ENCODE results near the gene TMEM253. TPM values are rescaled to one million over a fixed set of nuclear protein-coding genes. Genes with fewer than 3 reads are reported as not detected.
A peak's percentile ranks its signal among the peaks of the same experiment; 100 is the strongest.

Gene TMEM253
- total RNA-seq (2014; rRNA removed; shearing (Covaris generic)): 0.50 TPM in 1 of 2 replicates, not detected in the other
- 0.33 and 0.80 TPM in 2 replicates for polyA plus RNA-seq (2015; cell fraction: cytosol; rRNA removed)
- polyA plus RNA-seq (2015; cell fraction: nucleus; rRNA removed): 0.31 and 0.79 TPM in 2 replicates

- no peak for DNase-seq (ENCODE audit: low read depth)
These were observed at the start of gene TMEM253 for GRCh38 chr14:21100931-21101330. Gene TMEM253, plus strand, starts transcription at chr14:21101066. Its CDS starts 278 bp downstream, at chr14:21101344.

- no peak for DNase-seq (ENCODE audit: low read depth)
These were observed 47.4 kb upstream of the TMEM253 start for GRCh38 chr14:21053184-21054122.

GRCh38 chr14:21054123-21054767, 46.6 kb upstream of the TMEM253 start:
- no peak for DNase-seq (ENCODE audit: low read depth)

GRCh38 chr14:21054768-21055145, 46.1 kb upstream of the TMEM253 start:
- DNase-seq (ENCODE audit: low read depth): no peak

- DNase-seq (ENCODE audit: low read depth): no peak
These were observed 45.3 kb upstream of the TMEM253 start for GRCh38 chr14:21055432-21056117.

- DNase-seq (ENCODE audit: low read depth): peak; percentile 57
These were observed 44.2 kb upstream of the TMEM253 start for GRCh38 chr14:21056520-21057163.

GRCh38 chr14:21057803-21058675, 42.8 kb upstream of the TMEM253 start, which contains the start of gene RNASE8:
Gene RNASE8, plus strand, starts transcription at chr14:21057822. Its CDS starts 71 bp downstream, at chr14:21057893.
- peak; percentile 66 for DNase-seq (ENCODE audit: low read depth)

- no peak for DNase-seq (ENCODE audit: low read depth)
These were observed 42.0 kb upstream of the TMEM253 start for GRCh38 chr14:21058903-21059302.

- peak; percentile 64 for DNase-seq (ENCODE audit: low read depth)
These were observed 40.8 kb upstream of the TMEM253 start for GRCh38 chr14:21059842-21060613.

- no peak for DNase-seq (ENCODE audit: low read depth)
These were observed 40.1 kb upstream of the TMEM253 start for GRCh38 chr14:21060614-21061346.

GRCh38 chr14:21061347-21061668, 39.6 kb upstream of the TMEM253 start:
- no peak for DNase-seq (ENCODE audit: low read depth)

GRCh38 chr14:21063479-21063878, 37.4 kb upstream of the TMEM253 start:
- DNase-seq (ENCODE audit: low read depth): peak; percentile 79

- no peak for DNase-seq (ENCODE audit: low read depth)
These were observed 33.9 kb upstream of the TMEM253 start for GRCh38 chr14:21066882-21067502.

GRCh38 chr14:21068521-21069387, 32.1 kb upstream of the TMEM253 start:
- DNase-seq (ENCODE audit: low read depth): no peak

GRCh38 chr14:21069388-21070082, 31.3 kb upstream of the TMEM253 start:
- DNase-seq (ENCODE audit: low read depth): no peak

GRCh38 chr14:21070083-21070609, 30.7 kb upstream of the TMEM253 start, which contains the start of gene ARHGEF40:
Gene ARHGEF40, plus strand, starts transcription at chr14:21070304. Its CDS starts 93 bp downstream, at chr14:21070397.
- DNase-seq (ENCODE audit: low read depth): no peak
